Brain microvascular endothelial cell (primary cell): ENCODE data around the gene CCDC126.
"Not testable (repeated sequence)": the region's sequence is repeated elsewhere in the genome, so short reads cannot be mapped to it uniquely, and the experiment has no call there.

Source experiments
- DNase-seq: peaks from one replicate; pipeline ENCODE4 v3.0.0-alpha.2; 2020
- H3K27ac ChIP-seq: fragments of 250-450 bp; sonication (Bioruptor Pico); 2 replicates; pipeline ENCODE4 v1.5.1; 2020; ENCODE audit warnings: mild to moderate bottlenecking, moderate library complexity
- H3K27me3 ChIP-seq: fragments of 250-450 bp; sonication (Bioruptor Pico); replicated peaks from 2 replicates; pipeline ENCODE4 v1.5.1; 2020; ENCODE audit warnings: mild to moderate bottlenecking
- H3K36me3 ChIP-seq: fragments of 250-450 bp; sonication (Bioruptor Pico); replicated peaks from 2 replicates; pipeline ENCODE4 v1.5.1; 2020; ENCODE audit warnings: mild to moderate bottlenecking
- H3K4me3 ChIP-seq: 2 replicates; pipeline ENCODE4 v1.5.1; 2011; ENCODE audit warnings: low read depth, mild to moderate bottlenecking, control low read depth, low read length, moderate library complexity
- CTCF ChIP-seq: IDR thresholded peaks from 2 replicates; pipeline ENCODE4 v1.5.1; 2011; ENCODE audit warnings: low read depth, mild to moderate bottlenecking, moderate library complexity, low read length, control low read depth, inconsistent platforms; ENCODE audit errors: missing control alignments
- in situ Hi-C: cut with HindIII; loops from 2 replicates; pipeline ENCODE4 v1.10.0; 2017; ENCODE audit warnings: low sequenced_read_pairs, low pct_ligation_motif_present

CCDC126 gene

DNA sequence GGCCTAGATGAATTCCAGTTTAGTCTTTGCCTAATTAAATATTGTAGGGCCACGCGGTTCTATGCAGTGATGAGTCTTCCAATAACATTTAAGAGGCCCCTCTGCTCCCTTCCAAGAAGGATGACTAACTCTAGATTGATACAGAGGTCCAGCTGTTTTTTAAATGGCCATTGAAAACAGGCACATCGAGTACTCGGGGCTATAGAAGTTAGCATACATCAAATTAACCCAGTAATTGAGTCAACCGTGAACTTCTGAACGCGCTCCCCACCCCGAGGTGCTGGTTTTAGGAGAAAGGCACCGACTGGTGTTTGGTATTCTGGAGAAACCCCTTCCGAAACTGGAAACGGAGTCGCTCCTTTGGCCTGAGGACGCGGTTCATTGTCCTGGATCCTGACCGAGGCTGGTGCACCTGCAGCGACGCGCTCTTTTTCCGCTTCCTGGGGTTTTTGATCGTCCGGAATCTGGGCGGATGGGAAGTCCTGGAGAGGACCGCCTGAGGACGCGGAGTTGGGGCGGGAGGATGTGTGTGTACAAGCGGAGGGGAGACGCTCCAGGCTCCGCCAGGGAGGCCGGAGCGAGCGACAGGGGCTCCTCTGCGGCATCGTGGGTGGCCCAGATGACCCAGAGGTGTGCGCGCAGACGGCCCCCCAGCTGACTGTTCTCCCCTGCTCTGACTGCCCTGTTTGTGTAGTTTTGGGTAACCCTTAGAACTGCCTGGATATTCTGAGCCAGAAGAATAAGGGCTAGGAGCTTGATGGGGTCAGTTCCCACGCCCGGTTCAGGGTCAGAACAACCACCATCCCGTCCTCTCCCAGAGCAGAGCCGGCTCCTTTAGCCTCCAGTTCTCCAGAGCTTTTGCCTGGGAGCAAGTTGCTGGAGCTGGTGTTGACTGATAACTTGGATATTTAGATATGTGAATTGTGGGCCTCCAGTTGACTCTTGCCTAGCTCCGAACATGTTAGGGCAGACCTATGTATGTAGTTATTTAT is 83.5 kb downstream of the CCDC126 start:
- Histone ChIP-seq H3K36me3 (no peaks in the 10 kb centered on the region), H3K4me3 (peak overlapping the region; percentile 66), H3K27me3 (no peaks in the 10 kb centered on the region), H3K27ac (no peak overlapping the region)
- in situ Hi-C loops, result no loop called here
- no peak for TF ChIP-seq CTCF
- peak; percentile 24 for DNase-seq

DNA sequence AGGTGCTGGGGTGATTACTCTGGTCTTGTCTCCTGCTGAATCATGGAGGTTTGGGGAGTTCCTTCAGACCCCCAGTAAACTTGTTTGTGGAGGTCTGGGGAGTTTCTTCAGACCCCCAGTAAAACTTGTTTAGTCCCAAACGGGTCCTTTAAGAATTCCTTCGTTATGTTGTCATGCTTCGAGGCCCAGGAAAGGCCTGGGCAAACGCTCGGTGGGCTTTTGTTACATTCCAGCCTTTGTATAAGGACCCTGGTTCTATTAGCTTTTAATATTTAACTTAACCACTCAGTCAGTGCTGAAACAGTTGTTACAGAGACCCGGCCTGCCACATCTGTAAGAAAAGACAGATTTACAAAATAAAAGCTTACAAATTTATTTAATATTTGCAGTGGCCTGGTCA is 86.9 kb downstream of the CCDC126 start:
- H3K36me3 ChIP-seq, DNase-seq, H3K27ac ChIP-seq, H3K27me3 ChIP-seq, in situ Hi-C loops, H3K4me3 ChIP-seq: not testable (repeated sequence)

- in situ Hi-C loops, result no loop called here
- TF ChIP-seq CTCF, result no peak
- no peak overlapping the region for H3K27ac ChIP-seq
- H3K36me3 ChIP-seq, result no peaks in the 10 kb centered on the region
- DNase-seq, result no peak
- no peaks in the 10 kb centered on the region for H3K27me3 ChIP-seq
- H3K4me3 ChIP-seq, result no peak overlapping the region
Observed at GRCh38 chr7:23685731-23686130, 88.5 kb downstream of the CCDC126 start.

GRCh38 chr7:23687011-23687410 is 89.8 kb downstream of the CCDC126 start:
- H3K36me3 ChIP-seq, result no peaks in the 10 kb centered on the region
- in situ Hi-C loops, result no loop called here

DNA sequence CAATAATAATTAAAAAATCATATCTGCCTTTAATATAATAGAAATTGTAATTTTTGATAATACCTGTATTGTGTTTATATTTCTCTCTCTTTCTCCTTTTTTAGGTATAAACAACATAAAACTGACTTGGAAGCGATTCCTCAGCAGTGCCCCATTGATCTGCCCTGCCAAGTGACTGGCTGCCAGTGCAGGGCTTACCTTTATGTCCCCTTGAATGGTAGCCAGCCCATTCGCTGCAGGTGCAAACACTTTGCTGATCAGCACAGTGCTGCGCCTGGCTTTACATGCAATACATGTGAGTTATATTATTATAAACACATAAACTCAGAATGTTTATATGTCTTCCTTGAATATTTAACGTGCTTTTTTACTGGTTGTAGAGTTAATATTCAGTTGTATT is 92.0 kb downstream of the CCDC126 start:
- H3K27me3 ChIP-seq, result no peaks in the 10 kb centered on the region
- H3K4me3 ChIP-seq, result no peak overlapping the region
- in situ Hi-C loops, result no loop called here
- H3K27ac ChIP-seq, result no peak overlapping the region
- no peak for DNase-seq
- no peaks in the 10 kb centered on the region for H3K36me3 ChIP-seq
- TF ChIP-seq CTCF, result no peak

More at GRCh38 chr7:23687011-23687410, 89.8 kb downstream of the CCDC126 start:
- no peak for TF ChIP-seq CTCF
- H3K4me3 ChIP-seq, result no peak overlapping the region
- no peaks in the 10 kb centered on the region for H3K27me3 ChIP-seq
- DNase-seq, result no peak
- H3K27ac ChIP-seq, result no peak overlapping the region

GRCh38 chr7:23691320-23691719 is 94.1 kb downstream of the CCDC126 start:
- no peak for TF ChIP-seq CTCF
- in situ Hi-C loops, result no loop called here
- Histone ChIP-seq H3K27ac (no peak overlapping the region), H3K36me3 (no peaks in the 10 kb centered on the region), H3K27me3 (no peaks in the 10 kb centered on the region), H3K4me3 (no peak overlapping the region)
- no peak for DNase-seq
